Measurements from ENCODE around the gene MYH11.
"Not testable (repeated sequence)": the region's sequence is repeated elsewhere in the genome, so short reads cannot be mapped to it uniquely, and the experiment has no call there.

The MYH11 gene

GRCh38 chr16:15735610-15736009 is 121.2 kb downstream of the MYH11 start:
- TF ChIP-seq L3MBTL2 (conservative IDR thresholded peaks at IDR 0.05) (no peak), LEF1 (IDR thresholded peaks at IDR 0.05; ENCODE audit: borderline replicate concordance) (no peak), ELF4 (IDR thresholded peaks at IDR 0.05) (no peak)

GRCh38 chr16:15732416-15732815 is 124.4 kb downstream of the MYH11 start:
- TF ChIP-seq FOXK2 (IDR thresholded peaks at IDR 0.05) = no peak
- TF ChIP-seq FOXA1 (IDR thresholded peaks at IDR 0.05) = no peak
- TF ChIP-seq LEF1 (IDR thresholded peaks at IDR 0.05; ENCODE audit: borderline replicate concordance) = no peak
- no peak for TF ChIP-seq BHLHE40 (IDR thresholded peaks at IDR 0.05; ENCODE audit: borderline replicate concordance)
- no peak for TF ChIP-seq SP1 (IDR thresholded peaks at IDR 0.05)
- TF ChIP-seq ZNF384 (IDR thresholded peaks at IDR 0.05) = no peak
- TF ChIP-seq SUZ12 (IDR thresholded peaks at IDR 0.05) = no peak
- TF ChIP-seq NFRKB (IDR thresholded peaks at IDR 0.05) = no peak
- TF ChIP-seq TARDBP (IDR thresholded peaks at IDR 0.05) = no peak
- no peak for TF ChIP-seq ELF4 (IDR thresholded peaks at IDR 0.05)
- DNase-seq (ENCODE audit: extremely low spot score) = no peak
- POLR2A ChIA-PET = no interaction called here
- CTCF ChIA-PET = no interaction called here

More at GRCh38 chr16:15735610-15736009, 121.2 kb downstream of the MYH11 start:
- POLR2A ChIA-PET = no interaction called here
- CTCF ChIA-PET = no interaction called here
- DNase-seq (ENCODE audit: extremely low spot score) = no peak

GRCh38 chr16:15729152-15729551 is 127.7 kb downstream of the MYH11 start:
- ChIA-PET POLR2A (no interaction called here), CTCF (no interaction called here)
- DNase-seq (ENCODE audit: extremely low spot score) = no peak
- TF ChIP-seq L3MBTL2 (conservative IDR thresholded peaks at IDR 0.05) = no peak
- TF ChIP-seq SUZ12 (IDR thresholded peaks at IDR 0.05) = no peak
- TF ChIP-seq TARDBP (IDR thresholded peaks at IDR 0.05) = no peak
- no peak for TF ChIP-seq HDGF (IDR thresholded peaks at IDR 0.05; ENCODE audit: borderline replicate concordance)
- no peak for TF ChIP-seq ELF4 (IDR thresholded peaks at IDR 0.05)
- no peak for TF ChIP-seq FOXM1 (IDR thresholded peaks at IDR 0.05; ENCODE audit: borderline replicate concordance)
- TF ChIP-seq ZNF384 (IDR thresholded peaks at IDR 0.05) = no peak
- TF ChIP-seq SP1 (IDR thresholded peaks at IDR 0.05) = no peak
- no peak for TF ChIP-seq FOXA1 (IDR thresholded peaks at IDR 0.05)
- TF ChIP-seq ARNT (IDR thresholded peaks at IDR 0.05) = no peak
- no peak for TF ChIP-seq PKNOX1 (IDR thresholded peaks at IDR 0.05)
- no peak for TF ChIP-seq LEF1 (IDR thresholded peaks at IDR 0.05; ENCODE audit: borderline replicate concordance)
- no peak for TF ChIP-seq CTBP1 (IDR thresholded peaks at IDR 0.05; ENCODE audit: borderline replicate concordance)
- TF ChIP-seq FOXK2 (IDR thresholded peaks at IDR 0.05) = no peak
- TF ChIP-seq NFRKB (IDR thresholded peaks at IDR 0.05) = no peak
- TF ChIP-seq BHLHE40 (IDR thresholded peaks at IDR 0.05; ENCODE audit: borderline replicate concordance) = no peak

GRCh38 chr16:15727697-15728096 is 129.1 kb downstream of the MYH11 start:
- CTCF ChIA-PET; DNase-seq (ENCODE audit: extremely low spot score); POLR2A ChIA-PET: not testable (repeated sequence)

- TF ChIP-seq ELF4 (IDR thresholded peaks at IDR 0.05) = no peak
- no peak for TF ChIP-seq FOXM1 (IDR thresholded peaks at IDR 0.05; ENCODE audit: borderline replicate concordance)
- TF ChIP-seq LEF1 (IDR thresholded peaks at IDR 0.05; ENCODE audit: borderline replicate concordance) = no peak
- no peak for TF ChIP-seq FOXK2 (IDR thresholded peaks at IDR 0.05)
- TF ChIP-seq TARDBP (IDR thresholded peaks at IDR 0.05) = no peak
- TF ChIP-seq CTBP1 (IDR thresholded peaks at IDR 0.05; ENCODE audit: borderline replicate concordance) = no peak
- TF ChIP-seq NFRKB (IDR thresholded peaks at IDR 0.05) = no peak
- no peak for TF ChIP-seq BHLHE40 (IDR thresholded peaks at IDR 0.05; ENCODE audit: borderline replicate concordance)
- TF ChIP-seq FOXA1 (IDR thresholded peaks at IDR 0.05) = no peak
- TF ChIP-seq SUZ12 (IDR thresholded peaks at IDR 0.05) = no peak
- no peak for DNase-seq (ENCODE audit: extremely low spot score)
- CTCF ChIA-PET = no interaction called here
- POLR2A ChIA-PET = no interaction called here
Observed at GRCh38 chr16:15726715-15727114, 130.1 kb downstream of the MYH11 start.

- no peak for TF ChIP-seq HDGF (IDR thresholded peaks at IDR 0.05; ENCODE audit: borderline replicate concordance)
- TF ChIP-seq ARNT (IDR thresholded peaks at IDR 0.05) = no peak
- TF ChIP-seq BHLHE40 (IDR thresholded peaks at IDR 0.05; ENCODE audit: borderline replicate concordance) = no peak
- no peak for TF ChIP-seq PKNOX1 (IDR thresholded peaks at IDR 0.05)
- TF ChIP-seq TARDBP (IDR thresholded peaks at IDR 0.05) = no peak
- TF ChIP-seq FOXM1 (IDR thresholded peaks at IDR 0.05; ENCODE audit: borderline replicate concordance) = no peak
- no peak for TF ChIP-seq FOXA1 (IDR thresholded peaks at IDR 0.05)
- no peak for TF ChIP-seq NFRKB (IDR thresholded peaks at IDR 0.05)
- no peak for TF ChIP-seq LEF1 (IDR thresholded peaks at IDR 0.05; ENCODE audit: borderline replicate concordance)
- no peak for TF ChIP-seq L3MBTL2 (conservative IDR thresholded peaks at IDR 0.05)
- no peak for TF ChIP-seq ZNF384 (IDR thresholded peaks at IDR 0.05)
- DNase-seq (ENCODE audit: extremely low spot score) = no peak
- ChIA-PET POLR2A (no interaction called here), CTCF (no interaction called here)
Observed at GRCh38 chr16:15725641-15726240, 131.1 kb downstream of the MYH11 start.

- TF ChIP-seq SUZ12 (IDR thresholded peaks at IDR 0.05) (no peak), ZNF384 (IDR thresholded peaks at IDR 0.05) (no peak), BHLHE40 (IDR thresholded peaks at IDR 0.05; ENCODE audit: borderline replicate concordance) (no peak), HDGF (IDR thresholded peaks at IDR 0.05; ENCODE audit: borderline replicate concordance) (no peak), ELF4 (IDR thresholded peaks at IDR 0.05) (no peak), TARDBP (IDR thresholded peaks at IDR 0.05) (no peak), SP1 (IDR thresholded peaks at IDR 0.05) (no peak), LEF1 (IDR thresholded peaks at IDR 0.05; ENCODE audit: borderline replicate concordance) (no peak), ARNT (IDR thresholded peaks at IDR 0.05) (no peak), FOXK2 (IDR thresholded peaks at IDR 0.05) (no peak), PKNOX1 (IDR thresholded peaks at IDR 0.05) (no peak), L3MBTL2 (conservative IDR thresholded peaks at IDR 0.05) (no peak), FOXA1 (IDR thresholded peaks at IDR 0.05) (no peak)
- POLR2A ChIA-PET = no interaction called here
- CTCF ChIA-PET = interaction anchor here (0.9 kb wide), 1 partner anchor 19 kb away, joined by 3 read pairs; no protein-coding TSS in a partner anchor
- DNase-seq (ENCODE audit: extremely low spot score) = no peak
Observed at GRCh38 chr16:15723808-15724207, 133.0 kb downstream of the MYH11 start.

Measured in HEK293T (cell line).